GM12801 (cell line): Measurements from ENCODE around the gene ZBTB4.

Source experiments
- CTCF ChIP-seq: IDR thresholded peaks from one replicate; pipeline ENCODE4 v1.5.1; 2011; ENCODE audit warnings: control low read depth; ENCODE audit not compliant: insufficient read length; ENCODE audit errors: extremely low read depth

Gene ZBTB4

GRCh38 chr17:7416323-7416722, 63.1 kb downstream of the ZBTB4 start:
- TF ChIP-seq CTCF, result no peak

GRCh38 chr17:7415784-7416183, 63.6 kb downstream of the ZBTB4 start:
- TF ChIP-seq CTCF, result no peak

GRCh38 chr17:7414837-7415236, 64.6 kb downstream of the ZBTB4 start:
- TF ChIP-seq CTCF, result no peak

GRCh38 chr17:7413346-7413985, 66.0 kb downstream of the ZBTB4 start:
- TF ChIP-seq CTCF, result no peak

GRCh38 chr17:7411427-7411750, 68.0 kb downstream of the ZBTB4 start:
- TF ChIP-seq CTCF, result no peak

GRCh38 chr17:7410634-7411426, 68.6 kb downstream of the ZBTB4 start:
- no peak for TF ChIP-seq CTCF

- no peak for TF ChIP-seq CTCF
Measured at GRCh38 chr17:7409716-7410115, 69.7 kb downstream of the ZBTB4 start.
